Activated CD8-positive, alpha-beta memory T cell treated with anti-CD3 and anti-CD28 coated beads for 24 hours (primary cell): ENCODE results near the gene METTL25B.

Experiments
- DNase-seq: peaks from one replicate; pipeline ENCODE4 v3.0.0-alpha.2; 2020

METTL25B gene

GRCh38 chr1:156728599-156729462 is 562 bp downstream of the METTL25B start, which contains the start of gene ISG20L2:
TSS of gene ISG20L2 (minus strand) at chr1:156728766. CDS start at chr1:156727652, 1,114 bp downstream.
- peak; percentile 94 for DNase-seq

- no peak for DNase-seq
These were observed 5.8 kb downstream of the METTL25B start for GRCh38 chr1:156733989-156734584.

GRCh38 chr1:156738407-156738806 is 10.1 kb downstream of the METTL25B start:
- no peak for DNase-seq

GRCh38 chr1:156738916-156739315 is 10.6 kb downstream of the METTL25B start:
- DNase-seq: no peak

GRCh38 chr1:156740237-156740740 is 12.0 kb downstream of the METTL25B start:
- no peak for DNase-seq

- peak; percentile 97 for DNase-seq
These were observed 12.6 kb downstream of the METTL25B start, which contains the start of gene MRPL24 for GRCh38 chr1:156740741-156741480. TSS of gene MRPL24 (minus strand) at chr1:156741088. CDS start at chr1:156738704, 2,384 bp downstream.

- DNase-seq: no peak
These were observed 13.3 kb downstream of the METTL25B start for GRCh38 chr1:156741481-156741983.

GRCh38 chr1:156742017-156742416 is 13.7 kb downstream of the METTL25B start:
- no peak for DNase-seq

GRCh38 chr1:156742801-156743200 is 14.5 kb downstream of the METTL25B start:
- no peak for DNase-seq

- DNase-seq: no peak
These were observed 15.4 kb downstream of the METTL25B start for GRCh38 chr1:156743367-156744302.

- no peak for DNase-seq
These were observed 16.1 kb downstream of the METTL25B start for GRCh38 chr1:156744344-156744743.

GRCh38 chr1:156744786-156745419 is 16.6 kb downstream of the METTL25B start:
- DNase-seq: no peak

- DNase-seq: no peak
These were observed 17.6 kb downstream of the METTL25B start for GRCh38 chr1:156745881-156746280.

- DNase-seq: no peak
These were observed 18.1 kb downstream of the METTL25B start for GRCh38 chr1:156746406-156746727.

- peak; percentile 78 for DNase-seq
These were observed 18.7 kb downstream of the METTL25B start for GRCh38 chr1:156746728-156747631.

GRCh38 chr1:156747742-156748669 is 19.7 kb downstream of the METTL25B start:
- DNase-seq: no peak

GRCh38 chr1:156748670-156749418 is 20.6 kb downstream of the METTL25B start:
- DNase-seq: no peak

GRCh38 chr1:156749419-156750118 is 21.3 kb downstream of the METTL25B start:
- no peak for DNase-seq
